ENCODE data around the gene FAM174B.

The FAM174B gene

GRCh38 chr15:92637626-92638025 lies 17.9 kb downstream of the FAM174B start:
- no peak overlapping the region for H2AFZ ChIP-seq (ENCODE audit: low read depth)
- no peak for TF ChIP-seq CTCF (conservative IDR thresholded peaks at IDR 0.05; ENCODE audit: low read depth, low read length)
- H3K27me3 ChIP-seq (ENCODE audit: insufficient read depth, low read depth) = no peaks in the 10 kb centered on the region
- no peaks in the 10 kb centered on the region for H3K4me1 ChIP-seq (ENCODE audit: low read depth, poor library complexity, severe bottlenecking)
- no peak overlapping the region for H3K4me2 ChIP-seq
- H3K79me2 ChIP-seq (ENCODE audit: insufficient read depth, low read depth) = no peaks in the 10 kb centered on the region
- H3K36me3 ChIP-seq (ENCODE audit: insufficient read depth) = no peaks in the 10 kb centered on the region
- no peak overlapping the region for H3K9ac ChIP-seq
- no peaks in the 10 kb centered on the region for H4K20me1 ChIP-seq (ENCODE audit: insufficient read depth)
- H3K4me3 ChIP-seq (IDR thresholded peaks at IDR 0.05; ENCODE audit: insufficient read depth, low read depth, low read length) = no peak overlapping the region
- H3K27ac ChIP-seq = no peak overlapping the region

GRCh38 chr15:92636908-92637481 lies 18.6 kb downstream of the FAM174B start:
- TF ChIP-seq CTCF (conservative IDR thresholded peaks at IDR 0.05; ENCODE audit: low read depth, low read length) = no peak
- H3K27ac ChIP-seq = no peak overlapping the region
- no peaks in the 10 kb centered on the region for H3K4me1 ChIP-seq (ENCODE audit: low read depth, poor library complexity, severe bottlenecking)
- no peak overlapping the region for H2AFZ ChIP-seq (ENCODE audit: low read depth)
- no peak overlapping the region for H3K9ac ChIP-seq
- no peak overlapping the region for H3K4me2 ChIP-seq
- no peaks in the 10 kb centered on the region for H3K27me3 ChIP-seq (ENCODE audit: insufficient read depth, low read depth)
- H4K20me1 ChIP-seq (ENCODE audit: insufficient read depth) = no peaks in the 10 kb centered on the region
- no peak overlapping the region for H3K4me3 ChIP-seq (IDR thresholded peaks at IDR 0.05; ENCODE audit: insufficient read depth, low read depth, low read length)
- no peaks in the 10 kb centered on the region for H3K36me3 ChIP-seq (ENCODE audit: insufficient read depth)
- H3K79me2 ChIP-seq (ENCODE audit: insufficient read depth, low read depth) = no peaks in the 10 kb centered on the region

DNA sequence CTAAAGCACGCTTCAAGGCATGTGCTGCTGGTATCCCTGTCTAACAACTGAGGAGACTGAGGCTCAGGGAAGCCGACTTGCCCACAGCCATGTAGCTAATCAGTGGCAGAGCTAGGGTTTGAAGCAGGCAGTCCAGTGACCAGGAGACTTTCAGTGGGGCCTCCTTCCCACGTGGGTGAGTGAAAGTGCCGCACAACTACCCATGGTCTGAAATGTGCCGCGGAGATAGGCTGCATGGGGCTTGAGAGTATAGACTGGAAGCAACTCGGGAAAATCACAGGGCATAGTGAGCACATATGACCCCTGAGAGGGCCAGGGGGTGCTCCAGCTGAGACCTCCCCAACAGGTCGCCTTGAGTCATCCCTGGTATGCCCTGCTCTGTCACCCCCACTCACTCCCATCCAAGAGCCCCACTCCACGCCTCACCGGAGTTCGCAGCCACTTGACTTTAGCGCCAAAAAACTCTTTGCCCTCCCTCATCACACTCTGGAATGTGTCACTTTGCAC lies 19.1 kb downstream of the FAM174B start:
- H3K4me3 ChIP-seq (IDR thresholded peaks at IDR 0.05; ENCODE audit: insufficient read depth, low read depth, low read length) = no peak overlapping the region
- no peak overlapping the region for H2AFZ ChIP-seq (ENCODE audit: low read depth)
- H3K27ac ChIP-seq = no peak overlapping the region
- H3K4me1 ChIP-seq (ENCODE audit: low read depth, poor library complexity, severe bottlenecking) = no peaks in the 10 kb centered on the region
- H3K36me3 ChIP-seq (ENCODE audit: insufficient read depth) = no peaks in the 10 kb centered on the region
- no peaks in the 10 kb centered on the region for H3K79me2 ChIP-seq (ENCODE audit: insufficient read depth, low read depth)
- H4K20me1 ChIP-seq (ENCODE audit: insufficient read depth) = no peaks in the 10 kb centered on the region
- no peaks in the 10 kb centered on the region for H3K27me3 ChIP-seq (ENCODE audit: insufficient read depth, low read depth)
- no peak for TF ChIP-seq CTCF (conservative IDR thresholded peaks at IDR 0.05; ENCODE audit: low read depth, low read length)
- H3K9ac ChIP-seq = no peak overlapping the region
- H3K4me2 ChIP-seq = no peak overlapping the region

- Histone ChIP-seq H3K27ac (no peak overlapping the region), H3K4me3 (IDR thresholded peaks at IDR 0.05; ENCODE audit: insufficient read depth, low read depth, low read length) (no peak overlapping the region), H4K20me1 (ENCODE audit: insufficient read depth) (no peaks in the 10 kb centered on the region), H3K4me1 (ENCODE audit: low read depth, poor library complexity, severe bottlenecking) (no peaks in the 10 kb centered on the region), H3K27me3 (ENCODE audit: insufficient read depth, low read depth) (no peaks in the 10 kb centered on the region), H3K79me2 (ENCODE audit: insufficient read depth, low read depth) (no peaks in the 10 kb centered on the region), H2AFZ (ENCODE audit: low read depth) (no peak overlapping the region), H3K4me2 (no peak overlapping the region), H3K9ac (no peak overlapping the region), H3K36me3 (ENCODE audit: insufficient read depth) (no peaks in the 10 kb centered on the region)
- TF ChIP-seq CTCF (conservative IDR thresholded peaks at IDR 0.05; ENCODE audit: low read depth, low read length) = no peak
These were observed 20.8 kb downstream of the FAM174B start for GRCh38 chr15:92634671-92635201.
